A549 (cell line): ENCODE measurements around the gene AP2A2. TPM values are rescaled to one million over a fixed set of nuclear protein-coding genes. Genes with fewer than 3 reads are reported as not detected.

Source experiments
- ATAC-seq, 2 experiments: fragments of 200-7000 bp in 1 of 2; fragments of >200 bp in 1 of 2; cut with Nextera tagmentation in 1 of 2; cut with Tn5 transposase in 1 of 2; 3 replicates each; pipeline versions ENCODE4 v1.8.0 to v1.9.1; 2018 to 2020; ENCODE audit warnings: mild to moderate bottlenecking in 1 of 2, moderate library complexity in 1 of 2
- CTCF ChIA-PET: fragments of 300-600 bp; sonication (Branson Sonifier 250); formaldehyde crosslinking; extraction: SDS; loops from one replicate; lab custom pipeline; 2021; ENCODE audit warnings: antibody characterized with exemption, inconsistent platforms; lab: Yijun Ruan, JAX
- POLR2A ChIA-PET: fragments of 350-600 bp; formaldehyde crosslinking; extraction: SDS; loops from one replicate; lab custom pipeline; 2021; ENCODE audit warnings: antibody characterized with exemption, inconsistent platforms; lab: Yijun Ruan, JAX
- DNase-seq, 2 experiments: peaks; one replicate each; pipeline versions ENCODE4 v3.0.0 to v3.0.0-alpha.2; 2011 to 2016; ENCODE audit warnings: low read depth in 1 of 2, low spot score in 1 of 2
- FAIRE-seq: peaks from 2 replicates; lab custom pipeline; 2011; peaks lifted over from hg19 to GRCh38; lab: Jason Lieb, UNC
- H3K27ac ChIP-seq, 2 experiments: fragments of >200 bp; sonication (Bioruptor Twin); formaldehyde crosslinking; 3 replicates each; pipeline ENCODE4 v1.5.1; 2016 to 2017
- H3K4me1 ChIP-seq: fragments of >200 bp; sonication (Bioruptor Twin); formaldehyde crosslinking; 3 replicates; pipeline ENCODE4 v1.6.1; 2016
- H3K4me2 ChIP-seq: fragments of >200 bp; sonication (Bioruptor Twin); formaldehyde crosslinking; 3 replicates; pipeline ENCODE4 v1.6.1; 2016
- H3K4me3 ChIP-seq: fragments of >200 bp; sonication (Bioruptor Twin); formaldehyde crosslinking; 3 replicates; pipeline ENCODE4 v1.5.1; 2016
- H3K9me3 ChIP-seq: fragments of >200 bp; sonication (Bioruptor Twin); formaldehyde crosslinking; 3 replicates; pipeline ENCODE4 v1.6.1; 2016
- BHLHE40 ChIP-seq: IDR thresholded peaks from 2 replicates; pipeline ENCODE4 v1.6.1; 2012; ENCODE audit warnings: low read depth, low read length, inconsistent platforms
- CEBPB ChIP-seq, 2 experiments: fragments of >200 bp in 1 of 2; sonication (Bioruptor Twin) in 1 of 2; formaldehyde crosslinking in 1 of 2; IDR thresholded peaks; 2 replicates each; pipeline ENCODE4 v1.6.1; 2012 to 2016
- CHD2 ChIP-seq: fragments of 150-350 bp; IDR thresholded peaks from 2 replicates; pipeline ENCODE4 v1.6.1; 2014; ENCODE audit warnings: low read length; ENCODE audit not compliant: partially characterized antibody
- CHD4 ChIP-seq: fragments of 200-600 bp; sonication (generic); IDR thresholded peaks from 2 replicates; pipeline ENCODE4 v1.6.1; 2016; ENCODE audit warnings: antibody characterized with exemption, mild to moderate bottlenecking, borderline replicate concordance
- CTCF ChIP-seq: fragments of >200 bp; sonication (Bioruptor Twin); formaldehyde crosslinking; IDR thresholded peaks from 3 replicates; pipeline ENCODE4 v1.5.1; 2016
- ESRRA ChIP-seq: fragments of 150-350 bp; IDR thresholded peaks from 2 replicates; pipeline ENCODE4 v1.6.1; 2014; ENCODE audit warnings: mild to moderate bottlenecking, low read length, borderline replicate concordance
- FOSB ChIP-seq: fragments of 250-450 bp; sonication (Bioruptor Pico); IDR thresholded peaks from 2 replicates; pipeline ENCODE4 v1.5.0; 2020; ENCODE audit warnings: mild to moderate bottlenecking, moderate library complexity
- FOSL2 ChIP-seq, 2 experiments: fragments of 450-650 bp in 1 of 2; fragments of >200 bp in 1 of 2; sonication (Bioruptor Twin) in 1 of 2; formaldehyde crosslinking; IDR thresholded peaks; 2 replicates each; pipeline versions ENCODE4 v1.5.0 to v1.6.1; 2016 to 2020; ENCODE audit warnings: mild to moderate bottlenecking in 1 of 2, moderate library complexity in 1 of 2
- HDAC2 ChIP-seq: fragments of 200-600 bp; sonication (generic); IDR thresholded peaks from 2 replicates; pipeline ENCODE4 v1.6.1; 2016
- HOXB13 ChIP-seq: fragments of 250-450 bp; sonication (Bioruptor Pico); IDR thresholded peaks from 2 replicates; pipeline ENCODE4 v1.5.0; 2020; ENCODE audit warnings: low read depth, mild to moderate bottlenecking, moderate library complexity
- KDM1A ChIP-seq: fragments of 200-600 bp; sonication (generic); IDR thresholded peaks from 2 replicates; pipeline ENCODE4 v1.6.1; 2016; ENCODE audit warnings: low read depth, mild to moderate bottlenecking
- NPAS2 ChIP-seq: fragments of 250-450 bp; sonication (Bioruptor Pico); IDR thresholded peaks from 2 replicates; pipeline ENCODE4 v1.8.0; 2022; ENCODE audit warnings: mild to moderate bottlenecking, moderate library complexity, borderline replicate concordance
- PHF8 ChIP-seq: fragments of 200-600 bp; sonication (generic); IDR thresholded peaks from 2 replicates; pipeline ENCODE4 v1.6.1; 2016; ENCODE audit warnings: low read depth, mild to moderate bottlenecking, antibody characterized with exemption, moderate library complexity, borderline replicate concordance
- POLR2AphosphoS2 ChIP-seq: conservative IDR thresholded peaks from 2 replicates; pipeline ENCODE4 v1.6.1; 2012; ENCODE audit warnings: low read length, improper control_type of control experiment, inconsistent platforms
- REST ChIP-seq: fragments of 200-600 bp; sonication (generic); IDR thresholded peaks from 2 replicates; pipeline ENCODE4 v1.6.1; 2016; ENCODE audit warnings: antibody characterized with exemption, mild to moderate bottlenecking, moderate library complexity
- TFCP2L1 ChIP-seq: fragments of 250-450 bp; sonication (Bioruptor Pico); IDR thresholded peaks from 2 replicates; pipeline ENCODE4 v1.5.0; 2021; ENCODE audit warnings: mild to moderate bottlenecking
- TP53 ChIP-seq: fragments of 250-450 bp; sonication (Bioruptor Pico); IDR thresholded peaks from 2 replicates; pipeline ENCODE4 v1.5.0; 2021; ENCODE audit warnings: mild to moderate bottlenecking, moderate library complexity
- ZNF302 ChIP-seq: fragments of 250-450 bp; sonication (Bioruptor Pico); IDR thresholded peaks from 2 replicates; pipeline ENCODE4 v1.9.0; 2021; ENCODE audit warnings: inconsistent platforms, mild to moderate bottlenecking, moderate library complexity
- ZSCAN20 ChIP-seq: fragments of 250-450 bp; sonication (Bioruptor Pico); IDR thresholded peaks from 2 replicates; pipeline ENCODE4 v1.8.0; 2022; ENCODE audit warnings: mild to moderate bottlenecking, moderate library complexity
- WGBS: methylation state at CpG from one replicate; pipeline ENCODE4 v1.1.6; 2017; ENCODE audit errors: missing lambda C conversion rate; 5-methylcytosine and 5-hydroxymethylcytosine counted together
- polyA plus RNA-seq, 4 experiments: library from polyadenylated mRNA; depleted of rRNA in 3 of 4; stranded (reverse); fragments of >200 nt; fragmentation: RNase III in 1 of 4; extraction: RNeasy Plus Mini Kit Qiagen cat#74134 plus additional on column Dnase treatment in 1 of 4; gene quantifications; 2 replicates in 3 of 4; 3 replicates in 1 of 4; pipeline ENCODE4 v1.2.3, GENCODE V29; 2011 to 2017
- TF ChIP-seq, protein P1 (sequence below): fragments of >200 bp; sonication (Bioruptor Twin); formaldehyde crosslinking; IDR thresholded peaks from 3 replicates; pipeline ENCODE4 v1.6.1; 2016

AP2A2 gene
- polyA plus RNA-seq, 2 of the 4 experiments (the other 2 are of a cell fraction): 39.4 to 60.4 TPM

- ChIA-PET POLR2A (no interaction called here), CTCF (interaction anchor here (0.9 to 1.2 kb wide), 2 partner anchors 18 to 31 kb away, joined by 3 read pairs; no protein-coding TSS in a partner anchor)
- ATAC-seq (no peak), FAIRE-seq (no peak), DNase-seq (no peak)
- Histone ChIP-seq H3K4me3 (no peak overlapping the region), H3K9me3 (no peaks in the 10 kb centered on the region), H3K4me1 (no peaks in the 10 kb centered on the region), H3K4me2 (no peak overlapping the region), H3K27ac (no peak overlapping the region)
- TF ChIP-seq TFCP2L1 (no peak), HOXB13 (CRISPR knock-in tag) (no peak), TP53 (no peak), ZNF302 (CRISPR knock-in tag) (no peak), REST (no peak), HDAC2 (no peak), CHD2 (no peak), FOSL2 (IDR thresholded peaks at IDR 0.05) (no peak), FOSL2 (CRISPR knock-in tag; IDR thresholded peaks at IDR 0.05) (no peak), FOSB (CRISPR knock-in tag) (no peak), KDM1A (no peak), ESRRA (no peak), PHF8 (no peak), POLR2AphosphoS2 (no peak), CTCF (no peak), CHD4 (no peak), BHLHE40 (no peak), ZSCAN20 (CRISPR knock-in tag) (no peak), CEBPB (IDR thresholded peaks at IDR 0.05) (no peak)
- TF ChIP-seq, protein P1, sequence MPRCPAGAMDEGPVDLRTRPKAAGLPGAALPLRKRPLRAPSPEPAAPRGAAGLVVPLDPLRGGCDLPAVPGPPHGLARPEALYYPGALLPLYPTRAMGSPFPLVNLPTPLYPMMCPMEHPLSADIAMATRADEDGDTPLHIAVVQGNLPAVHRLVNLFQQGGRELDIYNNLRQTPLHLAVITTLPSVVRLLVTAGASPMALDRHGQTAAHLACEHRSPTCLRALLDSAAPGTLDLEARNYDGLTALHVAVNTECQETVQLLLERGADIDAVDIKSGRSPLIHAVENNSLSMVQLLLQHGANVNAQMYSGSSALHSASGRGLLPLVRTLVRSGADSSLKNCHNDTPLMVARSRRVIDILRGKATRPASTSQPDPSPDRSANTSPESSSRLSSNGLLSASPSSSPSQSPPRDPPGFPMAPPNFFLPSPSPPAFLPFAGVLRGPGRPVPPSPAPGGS: no peak
- WGBS: 93% methylated on average over 18 of the region's 19 CpGs
Measured at GRCh38 chr11:1020211-1020905, 94.7 kb downstream of the AP2A2 start.

GRCh38 chr11:1022411-1022810 is 96.7 kb downstream of the AP2A2 start:
- TF ChIP-seq NPAS2 (CRISPR knock-in tag) (no peak), CHD4 (no peak), BHLHE40 (no peak)
- TF ChIP-seq, all 56 proteins: peak for 0
- no peaks in the 10 kb centered on the region for H3K9me3 ChIP-seq
- ChIA-PET CTCF (no interaction called here), POLR2A (no interaction called here)
- 82% methylated on average over 7 of the region's 7 CpGs for WGBS
- FAIRE-seq (no peak), ATAC-seq (no peak), DNase-seq (no peak)
- no peak overlapping the region for H3K27ac ChIP-seq
- no peaks in the 10 kb centered on the region for H3K4me1 ChIP-seq
- no peak overlapping the region for H3K4me2 ChIP-seq
- H3K4me3 ChIP-seq: no peak overlapping the region
